Fibroblast of villous mesenchyme (primary cell): Measurements from ENCODE around the gene PDE2A. TPM values are rescaled to one million over a fixed set of nuclear protein-coding genes. Genes with fewer than 3 reads are reported as not detected.
A peak's percentile ranks its signal among the peaks of the same experiment; 100 is the strongest.

ENCODE experiments used
- DNase-seq: peaks from one replicate; pipeline ENCODE4 v3.0.0-alpha.2; 2010; ENCODE audit warnings: low read depth
- H3K4me3 ChIP-seq: 2 replicates; pipeline ENCODE4 v1.5.1; 2011; ENCODE audit warnings: low read depth, mild to moderate bottlenecking, low read length
- CTCF ChIP-seq: IDR thresholded peaks from 2 replicates; pipeline ENCODE4 v1.5.1; 2012; ENCODE audit warnings: low read depth, mild to moderate bottlenecking, low read length; ENCODE audit not compliant: insufficient read depth
- total RNA-seq: library from RNA; depleted of rRNA; stranded (reverse); fragments of >200 nt; gene quantifications from 2 replicates; pipeline ENCODE4 v1.2.3, GENCODE V29; 2012

PDE2A gene
- total RNA-seq, 1 donor: under 0.01 TPM

- TF ChIP-seq CTCF: no peak
- DNase-seq: no peak
- no peak overlapping the region for H3K4me3 ChIP-seq
These were observed 71.8 kb downstream of the PDE2A start for GRCh38 chr11:72602250-72602904.

GRCh38 chr11:72600557-72600956, 73.7 kb downstream of the PDE2A start:
- TF ChIP-seq CTCF: no peak
- DNase-seq: no peak

GRCh38 chr11:72599325-72600117, 74.7 kb downstream of the PDE2A start:
- H3K4me3 ChIP-seq: no peak overlapping the region
- no peak for DNase-seq
- no peak for TF ChIP-seq CTCF

More at GRCh38 chr11:72600557-72600956, 73.7 kb downstream of the PDE2A start:
- no peak overlapping the region for H3K4me3 ChIP-seq

GRCh38 chr11:72598906-72599305, 75.3 kb downstream of the PDE2A start:
- peak; percentile 43 for DNase-seq
- TF ChIP-seq CTCF: peak; percentile 65
- no peak overlapping the region for H3K4me3 ChIP-seq

GRCh38 chr11:72598466-72598865, 75.8 kb downstream of the PDE2A start:
- H3K4me3 ChIP-seq: no peak overlapping the region
- TF ChIP-seq CTCF: no peak
- no peak for DNase-seq

- H3K4me3 ChIP-seq: no peak overlapping the region
- DNase-seq: no peak
- no peak for TF ChIP-seq CTCF
These were observed 76.5 kb downstream of the PDE2A start for GRCh38 chr11:72597721-72598120.
